Activated T-cell treated with anti-CD3 and anti-CD28 coated beads, Interleukin-2, amount 50 U/mL, for 48 hours (primary cell): ENCODE results near the gene SOSTDC1.
"Not testable (repeated sequence)": the region's sequence is repeated elsewhere in the genome, so short reads cannot be mapped to it uniquely, and the experiment has no call there.

ENCODE experiments used
- DNase-seq, 2 experiments: peaks; one replicate each; pipeline ENCODE4 v3.0.0-alpha.2; 2020

The SOSTDC1 gene

GRCh38 chr7:16465469-16466361, at the start of gene SOSTDC1:
SOSTDC1 (minus strand) TSS chr7:16465738; CDS start chr7:16465668, 70 bp downstream.
- no peak for DNase-seq

DNA sequence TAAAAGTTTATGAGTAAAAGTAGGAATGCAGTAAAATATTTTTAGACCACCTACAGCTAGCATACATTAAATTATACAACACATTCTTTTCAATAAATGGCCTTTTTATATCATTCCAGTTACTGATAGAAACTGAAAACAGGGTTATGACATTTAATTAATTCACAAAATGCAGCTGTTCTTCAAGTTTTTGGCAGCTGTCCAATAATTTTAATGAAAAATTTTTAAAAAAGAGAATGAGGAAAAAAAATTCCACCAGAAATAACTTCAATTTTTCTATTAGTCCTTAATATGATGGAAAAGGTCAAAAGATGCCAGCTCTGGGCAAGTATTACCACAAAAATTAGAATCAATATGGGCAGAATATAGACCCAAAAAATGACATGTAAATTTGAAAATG, 49.2 kb upstream of the SOSTDC1 start:
- no peak for DNase-seq

- no peak for DNase-seq
Observed at GRCh38 chr7:16514271-16514670, 48.7 kb upstream of the SOSTDC1 start.

DNA sequence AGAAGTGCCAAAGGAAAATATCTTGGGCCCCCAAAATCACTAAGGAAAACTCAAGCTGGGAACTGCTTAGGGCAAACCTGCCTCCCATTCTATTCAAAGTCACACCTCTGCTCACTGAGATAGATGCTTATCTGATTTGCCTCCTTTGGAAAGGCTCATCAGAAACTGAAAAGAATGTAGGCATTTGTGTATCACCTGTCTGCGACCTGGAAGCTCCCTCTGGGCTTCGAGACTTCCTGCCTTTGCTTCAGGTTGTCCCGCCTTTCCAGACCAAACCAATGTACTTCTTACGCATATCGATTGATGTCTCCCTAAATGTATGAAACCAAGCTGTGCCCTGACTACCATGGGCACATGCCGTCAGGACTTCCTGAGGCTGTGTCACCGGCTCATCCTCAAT, 46.6 kb upstream of the SOSTDC1 start:
- no peak for DNase-seq

GRCh38 chr7:16511314-16511713, 45.8 kb upstream of the SOSTDC1 start:
- no peak for DNase-seq

GRCh38 chr7:16509829-16510228, 44.3 kb upstream of the SOSTDC1 start:
- no peak for DNase-seq

DNA sequence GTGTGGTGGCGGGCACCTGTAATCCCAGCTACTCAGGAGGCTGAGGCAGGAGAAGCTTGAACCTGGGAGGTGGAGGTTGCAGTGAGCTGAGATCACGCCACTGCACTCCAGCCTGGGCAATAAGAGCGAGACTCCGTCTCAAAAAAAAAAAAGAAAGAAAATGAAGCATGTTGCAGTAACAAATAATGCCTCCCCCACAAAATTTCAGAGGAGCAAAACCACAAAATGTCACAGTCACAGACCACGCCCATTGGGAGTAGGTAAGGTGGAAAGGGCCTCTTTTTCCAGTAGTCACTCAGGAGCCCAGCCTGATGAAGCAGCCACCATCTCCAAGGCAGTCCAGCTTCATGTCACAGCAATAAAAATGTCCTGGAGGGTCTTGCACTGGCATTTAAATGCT, 40.9 kb upstream of the SOSTDC1 start:
- not testable (repeated sequence) for DNase-seq

DNA sequence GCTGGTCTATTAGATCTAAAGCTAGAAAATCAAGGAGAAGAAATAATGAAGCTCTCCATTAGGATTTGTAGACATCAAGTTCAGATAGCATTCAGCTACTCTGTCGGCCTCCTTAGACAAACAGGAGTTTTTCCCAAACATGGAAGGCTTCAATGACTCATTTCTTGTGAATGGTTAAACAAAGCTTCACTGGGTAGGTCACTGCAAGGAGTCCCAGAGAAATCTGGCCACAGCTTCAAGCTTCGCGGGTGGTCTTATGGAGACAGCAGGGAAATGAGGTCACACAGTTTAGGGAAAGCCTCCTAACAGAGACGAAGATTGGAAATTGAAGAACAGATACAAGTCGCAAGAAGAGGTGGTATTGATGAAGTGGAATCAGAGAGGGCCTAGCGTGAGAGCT, 38.5 kb upstream of the SOSTDC1 start:
- no peak for DNase-seq

DNA sequence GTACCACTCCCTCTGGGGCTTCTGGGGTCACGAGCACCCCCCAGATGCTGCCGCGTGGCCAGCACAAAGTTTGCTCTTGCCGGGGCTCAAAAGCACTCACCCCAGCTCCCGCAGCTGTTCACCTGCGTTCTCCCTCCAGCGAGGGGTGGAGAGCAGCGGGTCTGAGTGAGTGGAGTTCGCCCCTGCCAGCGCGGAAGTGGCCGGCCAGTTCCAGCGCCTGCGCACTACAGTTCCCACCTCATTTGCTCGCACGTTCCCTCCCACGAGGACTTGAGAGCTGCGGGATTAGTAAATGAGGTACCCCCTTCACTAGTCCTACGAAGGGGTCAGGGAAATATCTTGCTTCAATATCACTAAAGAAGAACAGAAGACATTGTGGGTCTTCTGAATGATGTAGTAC, 36.8 kb upstream of the SOSTDC1 start:
- DNase-seq = no peak

- DNase-seq = no peak
Observed at GRCh38 chr7:16498122-16498521, 32.6 kb upstream of the SOSTDC1 start.

- no peak for DNase-seq
Observed at GRCh38 chr7:16494955-16495719, 29.6 kb upstream of the SOSTDC1 start.

DNA sequence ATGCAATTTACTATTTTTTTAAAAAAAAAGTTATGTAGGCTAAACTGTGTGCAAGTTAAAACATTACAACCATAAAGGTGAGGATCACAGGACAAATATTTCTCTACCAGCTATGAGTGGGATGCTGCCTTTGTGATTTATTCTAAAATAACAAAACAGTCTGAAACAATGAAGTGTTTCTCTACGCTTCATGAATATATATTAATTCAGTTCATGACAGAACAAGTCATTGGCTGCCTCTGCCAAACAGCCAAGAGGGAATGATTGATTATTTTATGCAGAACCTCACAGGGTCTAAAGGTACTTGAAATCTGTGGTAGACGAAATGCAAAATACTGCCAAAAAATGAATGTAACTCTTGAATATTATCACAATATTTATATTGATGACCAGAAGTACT, 29.0 kb upstream of the SOSTDC1 start:
- DNase-seq = no peak

DNA sequence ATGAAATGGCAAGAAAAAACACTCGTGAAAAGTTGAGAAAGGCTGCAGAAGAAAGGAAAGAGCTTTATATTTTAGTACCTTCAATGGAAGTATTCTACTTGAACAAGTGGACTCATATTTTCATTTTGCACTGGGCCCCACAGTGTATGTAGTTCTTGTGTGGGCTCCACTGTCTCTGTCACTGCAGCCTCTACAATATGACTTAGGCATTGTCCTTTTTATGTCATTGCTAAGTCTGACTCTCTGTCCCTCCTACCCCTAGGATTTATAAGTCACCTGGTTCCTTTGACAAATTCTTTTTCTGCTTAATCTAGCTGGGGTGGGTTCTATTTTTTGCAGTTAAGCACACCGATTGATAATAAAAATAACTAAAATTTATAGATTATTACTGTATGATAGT, 27.7 kb upstream of the SOSTDC1 start:
- DNase-seq = no peak

- DNase-seq = no peak
Observed at GRCh38 chr7:16492513-16493062, 27.1 kb upstream of the SOSTDC1 start.

DNA sequence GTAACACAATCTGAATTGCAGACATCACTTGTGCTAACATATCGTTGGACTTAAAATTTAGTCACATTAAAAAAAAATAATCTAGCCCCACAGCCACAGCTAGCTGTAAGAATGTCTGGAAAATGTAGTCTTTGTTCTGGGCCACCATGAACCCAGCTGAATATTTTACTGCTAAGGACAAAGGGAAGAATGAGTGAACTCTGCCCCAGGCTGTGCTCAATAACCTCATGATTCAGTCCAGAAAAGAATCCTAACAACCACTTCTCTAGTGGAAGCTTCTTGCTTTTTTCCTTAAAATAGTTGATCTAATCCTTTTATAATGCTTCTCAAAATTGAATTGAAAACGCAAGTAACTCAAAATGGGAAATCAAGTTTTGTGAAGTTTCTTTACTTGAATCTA, 25.6 kb upstream of the SOSTDC1 start:
- no peak for DNase-seq

GRCh38 chr7:16484453-16485158, 19.1 kb upstream of the SOSTDC1 start:
- no peak for DNase-seq

GRCh38 chr7:16479591-16479990, 14.1 kb upstream of the SOSTDC1 start:
- DNase-seq = no peak

- no peak for DNase-seq
Observed at GRCh38 chr7:16479161-16479560, 13.6 kb upstream of the SOSTDC1 start.

- DNase-seq = no peak
Observed at GRCh38 chr7:16471933-16472332, 6.4 kb upstream of the SOSTDC1 start.

DNA sequence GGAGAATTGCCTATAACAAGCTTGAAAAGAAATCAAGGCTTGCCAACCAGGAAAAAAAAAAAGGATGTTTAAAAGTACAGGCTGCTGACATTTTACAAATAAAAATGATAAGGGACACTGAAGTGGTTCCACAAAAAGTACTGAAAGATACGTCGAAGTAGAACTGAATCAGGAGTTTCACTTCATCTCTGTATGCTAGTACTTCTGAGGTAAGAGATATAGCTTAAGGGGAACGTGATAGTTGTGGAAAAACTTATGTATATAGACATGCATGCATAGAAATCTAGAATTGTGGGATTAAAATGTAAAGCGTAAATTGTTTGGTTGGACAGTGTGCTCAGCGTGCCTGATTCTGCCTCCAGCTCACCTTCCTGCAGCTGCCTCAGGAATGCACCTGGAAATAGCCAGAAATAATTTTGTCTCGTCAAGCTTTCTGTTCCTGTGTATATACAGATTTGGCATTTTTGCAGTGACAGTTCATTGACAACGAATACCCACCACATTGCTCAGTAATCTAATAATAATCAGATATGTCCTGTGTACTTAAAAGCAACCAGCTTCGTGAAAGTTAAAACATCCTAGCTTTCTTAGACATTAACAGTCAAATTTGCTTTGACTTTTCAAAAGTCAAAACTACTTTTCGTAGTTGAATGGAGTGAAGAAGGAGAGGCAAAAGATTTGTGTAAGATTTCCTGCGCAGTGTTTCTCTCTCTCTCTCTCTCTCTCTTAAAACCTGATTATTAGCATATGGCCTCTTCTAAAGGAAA, 1.4 kb downstream of the SOSTDC1 start:
- no peak for DNase-seq

DNA sequence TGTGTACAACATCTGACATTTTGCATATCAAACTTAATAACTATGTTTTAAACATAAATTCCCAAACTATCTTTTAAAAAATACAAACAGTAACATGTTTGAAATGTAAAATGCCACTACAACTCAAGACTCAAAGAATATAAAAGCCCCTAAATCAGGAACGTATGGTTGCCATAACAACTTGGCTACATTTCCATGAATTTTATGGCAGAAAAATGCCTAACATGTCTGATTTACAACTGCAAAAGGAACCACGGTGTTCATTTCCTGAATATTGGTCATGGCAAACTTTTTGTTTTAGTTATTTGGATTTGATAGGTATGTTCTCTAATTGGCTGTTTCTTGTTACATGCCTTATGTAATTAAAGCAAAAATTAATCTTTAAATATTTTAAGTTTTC, 2.0 kb downstream of the SOSTDC1 start:
- DNase-seq = no peak

DNA sequence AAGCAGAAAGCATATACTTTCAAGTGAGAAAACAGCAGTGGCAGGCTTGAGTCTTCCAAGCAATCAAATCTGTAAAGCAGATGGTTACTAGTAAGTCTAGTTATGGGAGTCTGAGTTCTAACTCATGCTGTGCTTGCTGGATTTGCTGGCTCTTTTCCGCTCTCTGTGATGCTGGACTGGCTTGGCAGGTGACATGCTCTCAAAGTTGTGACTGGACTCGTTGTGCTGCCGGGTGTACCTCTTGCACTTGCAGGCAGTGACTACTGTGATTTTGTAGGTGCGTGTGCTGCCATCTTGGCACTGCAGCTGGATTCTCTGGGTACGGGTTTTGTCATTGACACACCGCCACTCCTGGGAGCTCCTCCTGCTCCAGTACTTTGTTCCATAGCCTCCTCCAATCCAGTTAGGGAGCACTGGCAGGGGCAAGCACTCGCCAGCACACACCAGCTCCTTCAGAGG, 3.1 kb downstream of the SOSTDC1 start:
- DNase-seq = no peak
